ENCODE data around the gene ITGAV.

DNA sequence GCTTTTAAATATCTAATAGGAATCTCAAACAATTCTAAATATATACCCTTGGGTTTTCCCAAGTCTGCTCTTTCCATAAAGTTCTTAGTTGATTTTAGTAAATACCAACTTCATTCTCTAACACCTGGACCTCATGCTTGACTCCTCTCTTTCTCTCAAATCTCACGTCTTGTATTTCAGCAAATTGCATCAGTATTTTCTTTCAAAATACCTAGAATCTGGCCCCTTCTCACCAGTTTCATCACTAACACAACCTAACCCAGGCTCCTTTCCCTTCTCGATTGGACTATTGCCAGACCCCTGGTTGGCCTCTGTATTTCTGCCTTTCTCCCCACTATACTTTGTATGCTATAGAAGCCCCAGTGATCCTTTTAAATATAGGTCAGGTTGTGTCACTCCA, 81.0 kb downstream of the ITGAV start:
- no peak for TF ChIP-seq POLR2A (IDR thresholded peaks at IDR 0.05)
- TF ChIP-seq, protein P1, sequence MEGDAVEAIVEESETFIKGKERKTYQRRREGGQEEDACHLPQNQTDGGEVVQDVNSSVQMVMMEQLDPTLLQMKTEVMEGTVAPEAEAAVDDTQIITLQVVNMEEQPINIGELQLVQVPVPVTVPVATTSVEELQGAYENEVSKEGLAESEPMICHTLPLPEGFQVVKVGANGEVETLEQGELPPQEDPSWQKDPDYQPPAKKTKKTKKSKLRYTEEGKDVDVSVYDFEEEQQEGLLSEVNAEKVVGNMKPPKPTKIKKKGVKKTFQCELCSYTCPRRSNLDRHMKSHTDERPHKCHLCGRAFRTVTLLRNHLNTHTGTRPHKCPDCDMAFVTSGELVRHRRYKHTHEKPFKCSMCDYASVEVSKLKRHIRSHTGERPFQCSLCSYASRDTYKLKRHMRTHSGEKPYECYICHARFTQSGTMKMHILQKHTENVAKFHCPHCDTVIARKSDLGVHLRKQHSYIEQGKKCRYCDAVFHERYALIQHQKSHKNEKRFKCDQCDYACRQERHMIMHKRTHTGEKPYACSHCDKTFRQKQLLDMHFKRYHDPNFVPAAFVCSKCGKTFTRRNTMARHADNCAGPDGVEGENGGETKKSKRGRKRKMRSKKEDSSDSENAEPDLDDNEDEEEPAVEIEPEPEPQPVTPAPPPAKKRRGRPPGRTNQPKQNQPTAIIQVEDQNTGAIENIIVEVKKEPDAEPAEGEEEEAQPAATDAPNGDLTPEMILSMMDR (IDR thresholded peaks at IDR 0.05): no peak

All from lower leg skin (tissue), 3 donors.